ENCODE measurements around the gene TIMP2. TPM values are rescaled to one million over a fixed set of nuclear protein-coding genes. Genes with fewer than 3 reads are reported as not detected.
A peak's percentile ranks its signal among the peaks of the same experiment; 100 is the strongest.

Gene TIMP2
- total RNA-seq, 1 donor from 2014 or later: 535 TPM

DNA sequence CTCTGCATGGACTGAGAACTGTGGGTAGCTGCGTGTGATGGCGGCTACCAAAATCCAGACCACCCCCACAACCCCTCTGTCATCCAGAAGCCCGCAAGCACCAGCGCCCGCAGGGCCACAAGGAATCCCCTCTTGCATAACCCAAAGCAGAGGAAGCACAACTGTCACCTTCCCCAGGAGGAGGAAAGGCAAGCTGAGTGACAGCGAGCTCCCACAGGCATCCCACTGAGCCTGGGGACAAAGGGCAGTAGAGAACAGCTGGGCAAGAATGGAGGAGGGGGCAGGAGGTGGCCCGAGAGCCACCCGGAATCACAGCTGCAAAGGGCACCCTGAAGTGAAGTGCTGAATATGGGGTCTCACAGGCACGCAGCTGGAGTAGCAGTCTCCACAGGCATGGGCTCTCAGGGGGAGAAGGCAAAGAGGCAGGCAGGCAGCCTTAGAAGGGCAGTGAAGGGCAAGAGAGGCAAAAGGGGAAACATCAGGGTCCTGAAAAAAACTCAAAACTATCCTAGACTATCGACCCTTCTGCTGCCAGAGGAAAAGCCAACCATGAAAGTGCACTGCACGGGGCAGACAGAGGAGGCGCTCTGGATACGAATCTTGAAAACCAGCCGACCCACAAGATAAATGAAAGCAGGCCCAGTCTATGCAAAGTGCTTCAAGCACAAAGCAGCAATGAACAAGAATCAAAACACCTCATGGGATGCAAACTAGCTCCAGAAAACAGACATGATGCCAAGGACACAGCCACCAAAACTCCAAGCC, 101.7 kb downstream of the TIMP2 start:
- Mint-ChIP-seq H3K36me3 (ENCODE audit: low read depth) (peaks cover 47% of the 10 kb centered on the region), H3K4me1 (ENCODE audit: low read depth) (peaks cover 32% of the 10 kb centered on the region), H3K27ac (ENCODE audit: unreplicated experiment) (peak overlapping the region; percentile 97), H3K27me3 (ENCODE audit: low read depth) (no peaks in the 10 kb centered on the region), H3K9me3 (ENCODE audit: low read depth) (no peaks in the 10 kb centered on the region), H3K4me3 (ENCODE audit: unreplicated experiment) (no peak overlapping the region)
- DNase-seq (ENCODE audit: low spot score): peak; percentile 4
- TF ChIP-seq, protein P1, sequence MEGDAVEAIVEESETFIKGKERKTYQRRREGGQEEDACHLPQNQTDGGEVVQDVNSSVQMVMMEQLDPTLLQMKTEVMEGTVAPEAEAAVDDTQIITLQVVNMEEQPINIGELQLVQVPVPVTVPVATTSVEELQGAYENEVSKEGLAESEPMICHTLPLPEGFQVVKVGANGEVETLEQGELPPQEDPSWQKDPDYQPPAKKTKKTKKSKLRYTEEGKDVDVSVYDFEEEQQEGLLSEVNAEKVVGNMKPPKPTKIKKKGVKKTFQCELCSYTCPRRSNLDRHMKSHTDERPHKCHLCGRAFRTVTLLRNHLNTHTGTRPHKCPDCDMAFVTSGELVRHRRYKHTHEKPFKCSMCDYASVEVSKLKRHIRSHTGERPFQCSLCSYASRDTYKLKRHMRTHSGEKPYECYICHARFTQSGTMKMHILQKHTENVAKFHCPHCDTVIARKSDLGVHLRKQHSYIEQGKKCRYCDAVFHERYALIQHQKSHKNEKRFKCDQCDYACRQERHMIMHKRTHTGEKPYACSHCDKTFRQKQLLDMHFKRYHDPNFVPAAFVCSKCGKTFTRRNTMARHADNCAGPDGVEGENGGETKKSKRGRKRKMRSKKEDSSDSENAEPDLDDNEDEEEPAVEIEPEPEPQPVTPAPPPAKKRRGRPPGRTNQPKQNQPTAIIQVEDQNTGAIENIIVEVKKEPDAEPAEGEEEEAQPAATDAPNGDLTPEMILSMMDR (IDR thresholded peaks at IDR 0.05): peak; percentile 57

DNA sequence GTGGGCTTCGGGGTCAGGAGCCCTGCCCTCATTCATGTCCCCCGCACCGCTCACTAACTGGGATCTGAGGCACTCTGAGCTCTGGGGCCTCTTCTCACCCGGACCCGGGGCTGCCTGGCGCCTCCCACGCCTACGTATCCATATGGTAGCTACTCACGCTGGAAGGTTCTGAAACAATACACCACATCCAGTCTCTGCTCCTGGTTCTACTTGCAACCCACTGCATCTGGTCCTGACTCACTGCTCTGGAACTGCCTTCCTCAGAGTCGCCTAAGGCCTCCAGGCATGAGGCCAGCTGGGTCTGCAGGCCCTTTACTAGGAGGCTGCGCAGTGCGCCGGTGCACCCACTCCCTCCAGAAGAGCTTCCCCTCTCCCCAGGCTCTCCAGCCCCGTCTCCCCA, 102.6 kb downstream of the TIMP2 start:
- Mint-ChIP-seq H3K4me3 (ENCODE audit: unreplicated experiment) (peak overlapping the region; percentile 60), H3K9me3 (ENCODE audit: low read depth) (no peaks in the 10 kb centered on the region), H3K4me1 (ENCODE audit: low read depth) (peaks cover 32% of the 10 kb centered on the region), H3K27ac (ENCODE audit: unreplicated experiment) (peak overlapping the region; percentile 97), H3K36me3 (ENCODE audit: low read depth) (peaks cover 44% of the 10 kb centered on the region), H3K27me3 (ENCODE audit: low read depth) (no peaks in the 10 kb centered on the region)
- TF ChIP-seq, protein P1 (IDR thresholded peaks at IDR 0.05): no peak
- no peak for DNase-seq (ENCODE audit: low spot score)

DNA sequence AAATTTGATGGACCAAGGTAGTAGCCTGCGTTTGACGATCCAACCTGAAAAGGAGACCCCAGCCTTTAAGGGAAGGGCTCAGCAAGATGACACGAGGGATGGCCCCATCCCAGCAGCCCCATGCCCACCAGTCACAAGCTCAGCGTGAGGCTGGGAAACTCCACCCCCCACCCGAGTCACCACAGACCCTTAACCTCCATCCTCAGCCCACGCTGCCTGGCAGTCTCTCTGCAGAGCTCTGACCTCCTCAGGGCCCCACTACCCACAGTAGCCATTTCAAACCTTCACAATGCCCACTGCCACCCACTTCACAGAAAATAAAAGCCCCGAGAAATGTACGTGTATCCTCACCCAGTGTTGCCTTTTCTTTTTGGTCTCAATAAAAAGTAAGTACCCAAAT, 103.2 kb downstream of the TIMP2 start:
- TF ChIP-seq, protein P1 (IDR thresholded peaks at IDR 0.05): no peak
- no peak overlapping the region for H3K4me3 Mint-ChIP-seq (ENCODE audit: unreplicated experiment)
- H3K27me3 Mint-ChIP-seq (ENCODE audit: low read depth): no peaks in the 10 kb centered on the region
- peak; percentile 75 for DNase-seq (ENCODE audit: low spot score)
- no peaks in the 10 kb centered on the region for H3K9me3 Mint-ChIP-seq (ENCODE audit: low read depth)
- peaks cover 30% of the 10 kb centered on the region for H3K4me1 Mint-ChIP-seq (ENCODE audit: low read depth)
- peak overlapping the region; percentile 97 for H3K27ac Mint-ChIP-seq (ENCODE audit: unreplicated experiment)
- H3K36me3 Mint-ChIP-seq (ENCODE audit: low read depth): peaks cover 46% of the 10 kb centered on the region

DNA sequence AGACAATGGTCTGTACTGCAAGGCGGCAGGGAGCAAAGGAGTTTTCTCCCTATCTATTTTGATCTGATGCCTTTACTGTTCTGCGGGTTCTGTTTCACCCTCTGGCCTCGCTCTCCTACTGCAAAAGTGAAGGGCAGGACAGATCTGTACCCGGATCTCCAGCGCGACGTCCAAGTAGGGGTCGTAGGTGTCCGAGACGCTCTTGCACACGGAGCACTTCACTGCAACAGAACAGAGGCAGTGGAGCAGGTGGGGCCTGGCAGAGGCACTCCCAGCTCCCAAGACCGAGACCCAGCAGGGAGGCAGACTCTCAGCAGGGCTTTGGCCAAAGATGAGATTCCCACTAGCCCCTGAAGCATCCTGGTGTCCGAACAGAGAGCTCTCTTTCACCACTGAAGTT, 104.3 kb downstream of the TIMP2 start:
- H3K9me3 Mint-ChIP-seq (ENCODE audit: low read depth): no peaks in the 10 kb centered on the region
- peak; percentile 61 for DNase-seq (ENCODE audit: low spot score)
- no peaks in the 10 kb centered on the region for H3K27me3 Mint-ChIP-seq (ENCODE audit: low read depth)
- peaks cover 47% of the 10 kb centered on the region for H3K36me3 Mint-ChIP-seq (ENCODE audit: low read depth)
- H3K27ac Mint-ChIP-seq (ENCODE audit: unreplicated experiment): no peak overlapping the region
- TF ChIP-seq, protein P1 (IDR thresholded peaks at IDR 0.05): no peak
- H3K4me3 Mint-ChIP-seq (ENCODE audit: unreplicated experiment): no peak overlapping the region
- H3K4me1 Mint-ChIP-seq (ENCODE audit: low read depth): peaks cover 20% of the 10 kb centered on the region

DNA sequence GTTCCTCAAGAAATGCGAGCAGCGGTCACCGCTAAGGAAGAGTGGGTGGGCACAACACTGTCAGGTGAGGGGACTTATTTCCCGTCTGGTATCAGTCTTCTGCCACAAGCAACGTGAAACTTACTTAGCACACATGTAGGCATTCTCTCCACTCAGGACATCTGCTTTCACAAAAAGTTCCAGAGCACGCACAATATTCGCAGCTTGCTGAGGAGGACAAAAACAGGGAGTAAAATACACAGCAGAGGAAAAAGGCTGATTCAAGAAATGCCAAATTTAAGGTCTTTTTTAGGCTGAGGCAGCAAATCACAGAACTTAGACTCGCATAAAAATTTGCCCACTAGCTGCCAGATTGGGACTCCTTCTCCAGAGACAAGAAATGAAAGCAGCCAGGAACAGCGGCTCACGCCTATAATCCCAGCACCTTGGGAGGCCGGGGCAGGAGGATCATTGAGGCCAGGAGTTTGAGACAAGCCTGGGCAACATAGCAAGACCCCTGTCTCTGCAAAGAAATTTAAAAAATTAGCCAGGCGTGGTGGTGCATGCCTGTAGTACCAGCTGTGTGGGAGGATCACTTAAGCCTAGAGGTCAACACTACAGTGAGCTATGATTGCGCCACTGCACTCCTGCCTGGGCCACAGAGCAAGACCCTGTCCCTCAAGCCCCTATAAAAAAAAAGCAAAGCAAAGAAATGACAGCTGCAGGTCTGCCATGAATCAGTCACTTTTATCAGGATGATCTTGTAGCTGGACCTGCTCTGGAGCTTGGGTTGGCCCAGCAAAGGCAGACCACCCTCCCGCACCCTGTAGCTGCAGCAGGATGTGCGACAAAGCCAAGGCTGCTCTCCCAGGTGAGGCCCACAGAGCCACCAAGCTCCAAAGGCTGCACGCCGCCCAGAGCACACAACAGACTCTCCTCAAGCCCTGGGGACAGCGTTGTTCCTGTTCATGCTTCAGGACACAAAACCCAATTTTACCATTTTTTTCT, 105.1 kb downstream of the TIMP2 start:
- DNase-seq (ENCODE audit: low spot score): peak; percentile 43
- Mint-ChIP-seq H3K27ac (ENCODE audit: unreplicated experiment) (no peak overlapping the region), H3K4me3 (ENCODE audit: unreplicated experiment) (no peak overlapping the region), H3K36me3 (ENCODE audit: low read depth) (peaks cover 47% of the 10 kb centered on the region), H3K9me3 (ENCODE audit: low read depth) (no peaks in the 10 kb centered on the region), H3K27me3 (ENCODE audit: low read depth) (no peaks in the 10 kb centered on the region), H3K4me1 (ENCODE audit: low read depth) (peaks cover 20% of the 10 kb centered on the region)
- TF ChIP-seq, protein P1 (IDR thresholded peaks at IDR 0.05): no peak
